ENCODE measurements around the gene HOXC12.

DNA sequence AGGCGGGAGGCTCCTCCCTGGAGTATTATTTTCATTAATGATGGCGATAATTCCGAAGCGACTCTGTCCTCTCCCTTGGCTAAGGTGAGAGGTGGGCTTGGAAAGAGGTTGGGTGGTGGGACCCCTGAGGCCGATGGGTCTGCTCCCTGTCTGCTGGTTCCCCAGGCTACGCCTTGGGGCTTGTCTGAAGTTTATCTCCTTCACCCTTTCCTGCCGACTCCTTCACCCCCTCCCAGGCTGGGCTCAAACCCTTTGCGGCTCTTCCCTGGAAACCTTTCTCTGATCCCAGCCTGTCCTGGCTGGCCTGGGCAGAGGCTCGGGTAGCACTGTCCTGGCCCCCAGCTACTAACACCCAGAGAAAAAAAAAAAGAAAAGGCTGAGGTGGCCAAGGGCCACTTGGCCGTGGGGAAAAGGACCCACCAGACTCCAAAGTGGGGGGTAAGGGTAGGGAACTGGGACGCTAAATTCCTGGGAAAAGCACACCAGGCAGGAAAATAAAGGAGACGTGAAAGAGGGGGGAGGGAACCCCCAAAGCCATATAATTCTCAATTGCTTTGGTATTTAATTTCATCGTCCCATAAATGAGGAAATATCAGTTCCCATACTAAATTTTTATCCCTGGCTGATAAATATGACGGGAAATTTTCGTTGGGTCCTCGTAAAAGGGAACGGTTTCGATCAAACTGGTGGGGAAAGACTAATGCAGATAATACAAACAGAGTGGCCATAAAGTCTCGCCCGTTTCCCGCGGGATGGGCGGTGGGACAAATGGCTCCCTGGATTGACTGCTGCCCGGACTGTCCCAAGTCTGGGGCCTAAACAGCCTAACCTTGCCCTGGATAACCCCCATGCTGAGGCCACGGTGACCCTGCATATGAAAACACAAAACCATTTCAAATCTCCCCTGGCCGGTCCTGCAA is 28.2 kb downstream of the HOXC12 start:
- TF ChIP-seq EZH2 (IDR thresholded peaks at IDR 0.05; ENCODE audit: low read depth, low read length, severe bottlenecking) (peak; percentile 12), JUN (IDR thresholded peaks at IDR 0.05; ENCODE audit: low read depth, low read length) (no peak), POLR2A (IDR thresholded peaks at IDR 0.05; ENCODE audit: control extremely low read depth in 1 of 2, low read depth in 2 of 2, low read length in 2 of 2) (no peak), RAD21 (IDR thresholded peaks at IDR 0.05 in 1 of 2, conservative IDR thresholded peaks at IDR 0.05 in 1 of 2; ENCODE audit: low read depth in 2 of 2, low read length in 2 of 2) (no peak)
- TF ChIP-seq, protein P1, sequence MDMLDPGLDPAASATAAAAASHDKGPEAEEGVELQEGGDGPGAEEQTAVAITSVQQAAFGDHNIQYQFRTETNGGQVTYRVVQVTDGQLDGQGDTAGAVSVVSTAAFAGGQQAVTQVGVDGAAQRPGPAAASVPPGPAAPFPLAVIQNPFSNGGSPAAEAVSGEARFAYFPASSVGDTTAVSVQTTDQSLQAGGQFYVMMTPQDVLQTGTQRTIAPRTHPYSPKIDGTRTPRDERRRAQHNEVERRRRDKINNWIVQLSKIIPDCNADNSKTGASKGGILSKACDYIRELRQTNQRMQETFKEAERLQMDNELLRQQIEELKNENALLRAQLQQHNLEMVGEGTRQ (IDR thresholded peaks at IDR 0.05; ENCODE audit: low read length), result no peak
- TF ChIP-seq, protein P2, sequence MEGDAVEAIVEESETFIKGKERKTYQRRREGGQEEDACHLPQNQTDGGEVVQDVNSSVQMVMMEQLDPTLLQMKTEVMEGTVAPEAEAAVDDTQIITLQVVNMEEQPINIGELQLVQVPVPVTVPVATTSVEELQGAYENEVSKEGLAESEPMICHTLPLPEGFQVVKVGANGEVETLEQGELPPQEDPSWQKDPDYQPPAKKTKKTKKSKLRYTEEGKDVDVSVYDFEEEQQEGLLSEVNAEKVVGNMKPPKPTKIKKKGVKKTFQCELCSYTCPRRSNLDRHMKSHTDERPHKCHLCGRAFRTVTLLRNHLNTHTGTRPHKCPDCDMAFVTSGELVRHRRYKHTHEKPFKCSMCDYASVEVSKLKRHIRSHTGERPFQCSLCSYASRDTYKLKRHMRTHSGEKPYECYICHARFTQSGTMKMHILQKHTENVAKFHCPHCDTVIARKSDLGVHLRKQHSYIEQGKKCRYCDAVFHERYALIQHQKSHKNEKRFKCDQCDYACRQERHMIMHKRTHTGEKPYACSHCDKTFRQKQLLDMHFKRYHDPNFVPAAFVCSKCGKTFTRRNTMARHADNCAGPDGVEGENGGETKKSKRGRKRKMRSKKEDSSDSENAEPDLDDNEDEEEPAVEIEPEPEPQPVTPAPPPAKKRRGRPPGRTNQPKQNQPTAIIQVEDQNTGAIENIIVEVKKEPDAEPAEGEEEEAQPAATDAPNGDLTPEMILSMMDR (IDR thresholded peaks at IDR 0.05; ENCODE audit: control extremely low read depth in 1 of 3, insufficient read depth in 1 of 3, low read depth in 1 of 3, low read length in 3 of 3), result no peak

Measured in H1 (cell line).